Erythroblast (primary cell): ENCODE results near the gene ALG2.

Source experiments
- GATA1 ChIP-seq: IDR thresholded peaks from 2 replicates; pipeline ENCODE4 v1.6.1; 2011; ENCODE audit warnings: low read depth, mild to moderate bottlenecking, control low read depth, low read length, moderate library complexity
- POLR2A ChIP-seq: IDR thresholded peaks from 2 replicates; pipeline ENCODE4 v1.6.1; 2011; ENCODE audit warnings: mild to moderate bottlenecking, low read length

DNA sequence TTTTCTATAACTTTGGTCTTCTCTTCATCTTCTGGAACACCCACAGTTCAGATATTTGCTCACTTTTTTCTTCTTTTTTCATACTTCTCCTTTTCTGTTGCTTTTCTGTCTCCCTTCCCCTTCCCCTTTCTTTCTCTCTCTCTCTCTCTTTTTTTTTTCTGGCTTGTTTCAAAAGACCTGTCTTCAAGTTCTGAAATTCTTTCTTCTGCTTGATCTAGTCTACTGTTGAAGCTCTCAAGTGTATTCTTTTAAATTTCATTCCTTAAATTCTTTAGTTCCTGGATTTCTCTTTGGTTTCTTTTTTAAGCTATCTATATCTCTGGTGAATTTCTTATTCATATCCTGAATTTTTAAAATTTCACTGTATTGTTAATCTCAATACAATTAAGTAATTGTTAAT lies 11.2 kb downstream of the ALG2 start:
- TF ChIP-seq POLR2A (no peak), GATA1 (no peak)
